Suprapubic skin (tissue), 4 donors: Measurements from ENCODE around the gene NTHL1. TPM values are rescaled to one million over a fixed set of nuclear protein-coding genes. Genes with fewer than 3 reads are reported as not detected.

Experiments
- DNase-seq, 2 donors: peaks; one replicate each; pipeline ENCODE4 v3.0.0-alpha.2; 2019; ENCODE audit warnings: low spot score in 2 of 2
- H3K27ac ChIP-seq: fragments of 200-600 bp; sonication (generic); one replicate; pipeline ENCODE4 v1.5.1; 2019
- H3K27me3 ChIP-seq: fragments of 200-600 bp; sonication (generic); one replicate; pipeline ENCODE4 v1.5.1; 2019
- H3K36me3 ChIP-seq: fragments of 200-600 bp; sonication (generic); one replicate; pipeline ENCODE4 v1.5.1; 2019
- H3K4me1 ChIP-seq: fragments of 200-600 bp; sonication (generic); one replicate; pipeline ENCODE4 v1.5.1; 2019
- H3K4me3 ChIP-seq: fragments of 200-600 bp; sonication (generic); one replicate; pipeline ENCODE4 v1.5.1; 2019; ENCODE audit warnings: mild to moderate bottlenecking
- H3K9me3 ChIP-seq: fragments of 200-600 bp; sonication (generic); one replicate; pipeline ENCODE4 v1.5.1; 2019
- EP300 ChIP-seq: sonication (generic); formaldehyde crosslinking; IDR thresholded peaks from one replicate; pipeline ENCODE4 v1.6.1; 2017; ENCODE audit warnings: antibody characterized with exemption
- POLR2A ChIP-seq, 2 donors: fragments of 450-650 bp; IDR thresholded peaks; one replicate each; pipeline ENCODE4 v1.6.1; 2017; ENCODE audit warnings: antibody characterized with exemption in 2 of 2, mild to moderate bottlenecking in 2 of 2, moderate library complexity in 2 of 2
- POLR2AphosphoS5 ChIP-seq, 3 donors: sonication (generic); formaldehyde crosslinking; IDR thresholded peaks; one replicate each; pipeline ENCODE4 v1.6.1; 2017; ENCODE audit warnings: antibody characterized with exemption in 3 of 3
- WGBS: methylation state at CpG from one replicate; pipeline ENCODE4 v1.1.5; 2018; 5-methylcytosine and 5-hydroxymethylcytosine counted together
- total RNA-seq, 4 donors: library from RNA; depleted of rRNA; stranded (reverse); fragments of >200 nt; gene quantifications; one replicate each; pipeline ENCODE4 v1.1.0, GENCODE V29; 2016
- TF ChIP-seq, protein P1 (sequence below), 2 donors: fragments of 200-600 bp in 1 of 2; fragments of 450-650 bp in 1 of 2; sonication (generic) in 1 of 2; IDR thresholded peaks; one replicate each; pipeline ENCODE4 v1.5.1; 2016 to 2019; ENCODE audit warnings: antibody characterized with exemption in 2 of 2, mild to moderate bottlenecking in 1 of 2, moderate library complexity in 1 of 2

NTHL1 gene
- total RNA-seq, 4 donors from 2014 or later = 15.9 to 40.5 (median 20.9) TPM

DNA sequence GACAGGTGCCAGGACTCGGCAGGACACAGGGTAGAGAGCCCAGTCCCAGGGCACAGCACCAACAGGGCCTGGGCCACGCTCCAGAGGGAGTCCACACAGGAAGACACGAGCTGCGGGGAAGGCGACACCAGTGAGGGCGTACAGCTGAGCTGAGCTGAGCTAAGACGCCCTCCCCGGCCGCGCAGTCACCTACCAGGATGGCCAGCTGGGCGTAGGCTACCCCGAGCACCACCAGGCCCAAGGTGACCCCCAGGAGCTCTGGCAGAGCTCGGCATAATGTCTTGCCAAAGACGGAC is 42.8 kb upstream of the NTHL1 start:
- no peaks in the 10 kb centered on the region for H3K27me3 ChIP-seq
- H3K4me3 ChIP-seq = peak overlapping the region; percentile 15
- H3K27ac ChIP-seq = peak overlapping the region; percentile 55
- peaks cover 92% of the 10 kb centered on the region for H3K36me3 ChIP-seq
- WGBS = no CpG with 5 or more reads among the region's 14 CpGs
- no peak for DNase-seq
- no peaks in the 10 kb centered on the region for H3K9me3 ChIP-seq
- TF ChIP-seq POLR2A (IDR thresholded peaks at IDR 0.05) = no peak
- TF ChIP-seq, protein P1, sequence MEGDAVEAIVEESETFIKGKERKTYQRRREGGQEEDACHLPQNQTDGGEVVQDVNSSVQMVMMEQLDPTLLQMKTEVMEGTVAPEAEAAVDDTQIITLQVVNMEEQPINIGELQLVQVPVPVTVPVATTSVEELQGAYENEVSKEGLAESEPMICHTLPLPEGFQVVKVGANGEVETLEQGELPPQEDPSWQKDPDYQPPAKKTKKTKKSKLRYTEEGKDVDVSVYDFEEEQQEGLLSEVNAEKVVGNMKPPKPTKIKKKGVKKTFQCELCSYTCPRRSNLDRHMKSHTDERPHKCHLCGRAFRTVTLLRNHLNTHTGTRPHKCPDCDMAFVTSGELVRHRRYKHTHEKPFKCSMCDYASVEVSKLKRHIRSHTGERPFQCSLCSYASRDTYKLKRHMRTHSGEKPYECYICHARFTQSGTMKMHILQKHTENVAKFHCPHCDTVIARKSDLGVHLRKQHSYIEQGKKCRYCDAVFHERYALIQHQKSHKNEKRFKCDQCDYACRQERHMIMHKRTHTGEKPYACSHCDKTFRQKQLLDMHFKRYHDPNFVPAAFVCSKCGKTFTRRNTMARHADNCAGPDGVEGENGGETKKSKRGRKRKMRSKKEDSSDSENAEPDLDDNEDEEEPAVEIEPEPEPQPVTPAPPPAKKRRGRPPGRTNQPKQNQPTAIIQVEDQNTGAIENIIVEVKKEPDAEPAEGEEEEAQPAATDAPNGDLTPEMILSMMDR (IDR thresholded peaks at IDR 0.05) = no peak
- TF ChIP-seq EP300 = no peak
- TF ChIP-seq POLR2AphosphoS5 (IDR thresholded peaks at IDR 0.05) = no peak
- peaks cover 63% of the 10 kb centered on the region for H3K4me1 ChIP-seq

DNA sequence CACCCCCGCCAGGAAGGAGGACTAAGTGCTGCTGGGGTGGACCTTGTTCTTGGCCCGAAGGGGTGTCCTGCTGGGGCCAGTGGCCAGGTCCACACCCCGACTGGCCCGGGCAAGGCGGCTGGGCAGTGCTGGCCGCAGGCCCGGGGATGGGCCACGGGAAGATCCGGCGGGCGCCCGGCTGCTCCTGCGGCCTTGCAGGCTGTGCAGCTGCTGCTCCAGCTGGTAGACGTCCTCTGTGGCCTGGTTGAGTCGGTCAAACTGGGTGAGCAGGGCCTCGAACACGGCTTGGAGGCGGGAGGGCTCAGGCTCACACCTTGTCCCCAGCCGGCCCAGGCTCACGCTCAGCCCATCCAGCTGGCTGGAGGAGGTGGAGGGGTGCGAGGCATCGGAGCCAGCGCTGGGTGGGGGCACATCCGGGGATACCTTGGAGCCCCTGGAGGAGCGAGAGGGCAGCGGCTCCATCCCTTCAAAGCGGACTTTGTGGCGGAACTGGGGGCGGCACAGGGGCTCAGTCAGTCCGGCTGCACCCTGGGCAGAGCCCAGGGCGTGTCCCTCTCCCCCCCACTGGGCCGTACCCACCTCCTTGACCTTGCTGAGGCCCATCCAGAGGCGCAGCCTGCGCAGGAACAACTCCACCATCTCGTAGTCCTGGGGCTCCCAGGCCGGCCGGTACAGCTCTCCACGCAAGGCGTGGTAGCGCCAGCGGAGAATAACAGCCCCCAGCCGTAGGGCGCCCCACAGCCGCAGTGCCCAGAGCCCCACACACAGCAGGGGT is 42.3 kb upstream of the NTHL1 start:
- H3K4me1 ChIP-seq = peaks cover 66% of the 10 kb centered on the region
- no peak for DNase-seq

DNA sequence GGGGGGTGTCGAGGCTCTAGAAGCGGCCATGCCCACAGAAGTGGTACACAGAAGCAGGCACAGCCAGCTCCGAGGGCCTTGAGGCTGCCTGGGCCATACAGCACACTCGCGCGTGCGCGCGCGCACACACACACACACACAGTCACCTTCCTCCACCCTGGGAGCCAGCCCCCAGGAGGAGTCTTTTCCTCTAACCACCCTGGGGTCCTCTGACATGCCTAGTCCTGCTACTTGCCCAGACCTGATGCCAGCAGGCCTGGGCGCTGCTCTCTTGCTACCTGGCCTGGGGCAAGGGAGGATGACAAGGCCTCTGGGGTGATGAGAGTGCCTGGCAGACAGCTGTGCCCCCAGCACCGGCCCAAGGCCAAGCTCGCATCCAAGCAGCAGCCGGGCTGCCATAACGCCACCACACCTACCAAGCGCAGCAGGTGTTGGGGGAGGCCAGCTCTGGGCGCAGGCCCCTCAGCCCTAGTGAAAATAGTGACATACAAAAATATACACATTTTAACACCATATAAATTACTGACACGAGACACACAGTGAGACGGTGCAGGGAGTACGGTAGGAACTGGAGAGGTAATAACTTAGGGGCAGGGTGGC is 41.2 kb upstream of the NTHL1 start:
- TF ChIP-seq EP300 = no peak
- H3K36me3 ChIP-seq = peaks cover 92% of the 10 kb centered on the region
- H3K4me1 ChIP-seq = peaks cover 66% of the 10 kb centered on the region
- no peak overlapping the region for H3K4me3 ChIP-seq
- no peaks in the 10 kb centered on the region for H3K9me3 ChIP-seq
- DNase-seq = no peak
- WGBS = 79% methylated on average over 18 of the region's 20 CpGs
- no peaks in the 10 kb centered on the region for H3K27me3 ChIP-seq
- no peak overlapping the region for H3K27ac ChIP-seq

More for the DNA sequence above, 42.3 kb upstream of the NTHL1 start:
- TF ChIP-seq POLR2A (IDR thresholded peaks at IDR 0.05) = no peak
- H3K27ac ChIP-seq = no peak overlapping the region
- peaks cover 92% of the 10 kb centered on the region for H3K36me3 ChIP-seq
- 87% methylated on average over 22 of the region's 44 CpGs for WGBS
- no peaks in the 10 kb centered on the region for H3K9me3 ChIP-seq
- no peaks in the 10 kb centered on the region for H3K27me3 ChIP-seq
- no peak overlapping the region for H3K4me3 ChIP-seq

DNA sequence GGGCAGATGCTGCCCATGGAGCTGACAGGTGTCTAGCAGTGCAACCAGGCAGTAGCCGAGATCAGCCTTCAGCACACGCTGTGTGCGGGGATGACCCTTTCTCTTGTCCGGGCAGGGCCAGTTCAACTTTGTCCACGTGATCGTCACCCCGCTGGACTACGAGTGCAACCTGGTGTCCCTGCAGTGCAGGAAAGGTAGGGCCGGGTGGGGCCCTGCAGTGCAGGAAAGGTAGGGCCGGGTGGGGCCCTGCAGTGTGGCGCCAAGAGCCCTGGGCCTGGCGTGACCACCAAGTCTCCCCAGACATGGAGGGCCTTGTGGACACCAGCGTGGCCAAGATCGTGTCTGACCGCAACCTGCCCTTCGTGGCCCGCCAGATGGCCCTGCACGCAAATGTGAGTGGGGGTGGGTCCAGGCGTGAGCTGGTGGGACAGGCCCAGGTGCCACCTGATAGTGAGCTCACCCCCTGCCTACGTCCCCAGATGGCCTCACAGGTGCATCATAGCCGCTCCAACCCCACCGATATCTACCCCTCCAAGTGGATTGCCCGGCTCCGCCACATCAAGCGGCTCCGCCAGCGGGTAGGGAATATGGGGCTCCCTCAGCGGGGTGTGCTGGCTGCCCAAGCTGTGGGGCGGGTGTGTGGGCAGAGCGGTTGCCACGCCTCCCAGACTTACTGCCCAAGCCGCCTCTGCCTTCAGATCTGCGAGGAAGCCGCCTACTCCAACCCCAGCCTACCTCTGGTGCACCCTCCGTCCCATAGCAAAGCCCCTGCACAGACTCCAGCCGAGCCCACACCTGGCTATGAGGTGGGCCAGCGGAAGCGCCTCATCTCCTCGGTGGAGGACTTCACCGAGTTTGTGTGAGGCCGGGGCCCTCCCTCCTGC is 40.4 kb upstream of the NTHL1 start:
- Histone ChIP-seq H3K36me3 (peaks cover 90% of the 10 kb centered on the region), H3K9me3 (no peaks in the 10 kb centered on the region), H3K4me3 (no peak overlapping the region), H3K27ac (no peak overlapping the region), H3K27me3 (no peaks in the 10 kb centered on the region), H3K4me1 (peaks cover 67% of the 10 kb centered on the region)
- 78% methylated on average over 32 of the region's 41 CpGs for WGBS
- no peak for DNase-seq
- TF ChIP-seq, protein P1 (IDR thresholded peaks at IDR 0.05) = no peak
- TF ChIP-seq POLR2AphosphoS5 (IDR thresholded peaks at IDR 0.05) = no peak
- no peak for TF ChIP-seq POLR2A (IDR thresholded peaks at IDR 0.05)
- TF ChIP-seq EP300 = no peak

DNA sequence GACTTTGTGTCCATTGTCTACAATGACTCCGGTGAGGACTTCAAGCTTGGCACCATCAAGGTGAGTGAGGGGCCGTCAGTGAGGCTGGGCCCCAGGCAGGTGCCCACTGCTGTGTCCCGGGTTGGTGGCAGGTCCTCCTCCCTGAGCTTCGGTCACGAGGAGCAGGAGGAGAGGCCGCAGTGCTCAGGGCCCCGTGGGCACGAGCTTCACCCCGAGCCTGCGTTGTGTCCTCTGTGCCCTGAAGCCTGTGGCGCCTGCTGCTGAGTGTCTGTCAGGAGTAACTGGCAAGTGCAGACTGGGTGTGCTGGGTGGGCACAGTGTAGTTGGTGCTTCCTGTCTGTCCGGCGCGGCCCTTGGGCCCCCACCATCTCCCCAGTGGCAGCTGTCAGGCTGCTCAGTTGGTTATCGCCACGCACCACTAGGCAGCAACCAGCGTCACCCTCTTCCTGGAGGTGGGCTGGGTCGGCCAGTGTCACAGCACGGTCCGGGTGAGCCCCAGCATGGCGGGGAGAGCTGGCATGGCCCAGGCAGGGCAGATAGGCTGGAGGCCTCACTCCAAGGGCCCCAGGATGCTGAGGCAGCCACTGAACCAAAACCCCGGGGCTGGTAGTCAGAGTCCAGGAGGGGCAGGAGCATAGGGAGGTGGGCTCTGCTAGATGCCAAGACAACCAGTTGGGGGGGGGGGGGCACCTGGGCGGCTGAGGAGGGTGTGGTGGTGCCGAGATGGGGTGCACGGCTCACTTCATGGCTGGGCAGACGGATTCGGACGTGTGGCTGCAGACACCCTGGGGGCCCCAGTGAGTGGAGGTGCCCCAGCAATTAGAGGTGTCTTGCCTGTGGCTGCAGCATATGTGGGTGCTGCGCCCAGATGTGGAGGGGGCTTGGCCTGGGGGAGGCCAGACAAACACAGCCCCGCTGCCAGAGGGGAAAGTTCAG is 39.4 kb upstream of the NTHL1 start:
- TF ChIP-seq EP300 (no peak), POLR2A (IDR thresholded peaks at IDR 0.05) (no peak), POLR2AphosphoS5 (IDR thresholded peaks at IDR 0.05) (no peak)
- TF ChIP-seq, protein P1 (IDR thresholded peaks at IDR 0.05) = no peak
- Histone ChIP-seq H3K36me3 (peaks cover 90% of the 10 kb centered on the region), H3K4me1 (peaks cover 73% of the 10 kb centered on the region), H3K27me3 (no peaks in the 10 kb centered on the region), H3K4me3 (no peak overlapping the region), H3K27ac (no peak overlapping the region), H3K9me3 (no peaks in the 10 kb centered on the region)
- DNase-seq = no peak
- 87% methylated on average over 6 of the region's 30 CpGs for WGBS
